Measurements from ENCODE around the gene VIL1.

Gene VIL1

DNA sequence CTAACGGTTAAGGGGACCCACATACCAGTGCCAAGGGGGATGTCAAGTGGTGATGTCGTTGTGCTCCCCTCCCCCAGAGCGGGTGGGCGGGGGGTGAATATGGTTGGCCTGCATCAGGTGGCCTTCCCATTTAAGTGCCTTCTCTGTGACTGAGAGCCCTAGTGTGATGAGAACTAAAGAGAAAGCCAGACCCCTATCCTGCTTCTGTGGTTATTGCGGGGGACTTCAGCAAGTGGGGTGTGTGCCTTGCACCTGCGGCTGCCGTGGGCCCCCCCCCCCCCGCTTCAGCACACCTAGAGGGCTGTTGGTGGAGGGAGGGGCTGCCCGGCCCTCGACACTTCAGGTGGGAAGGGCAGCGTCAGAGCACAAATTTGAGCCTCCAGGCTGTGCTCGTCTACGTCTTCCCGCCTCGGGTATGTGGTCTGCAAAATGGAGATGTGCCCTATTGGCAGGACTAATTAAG lies 13.1 kb upstream of the VIL1 start:
- H3K23ac ChIP-seq (ENCODE audit: low read length) = no peak overlapping the region
- H4K8ac ChIP-seq (ENCODE audit: low read depth, low read length) = peak overlapping the region; percentile 75
- H3K9ac ChIP-seq (ENCODE audit: low read length) = no peak overlapping the region
- no peaks in the 10 kb centered on the region for H3K27me3 ChIP-seq (ENCODE audit: insufficient read depth, low read length)
- DNase-seq = no peak
- no CpG with 5 or more reads among the region's 15 CpGs for WGBS (ENCODE audit: extremely low coverage, insufficient coverage, insufficient read length)
- H3K4me2 ChIP-seq (ENCODE audit: low read length) = peak overlapping the region; percentile 73
- H2BK12ac ChIP-seq (ENCODE audit: low read length) = peak overlapping the region; percentile 29
- no peaks in the 10 kb centered on the region for H3K79me2 ChIP-seq (ENCODE audit: control insufficient read depth, insufficient read depth, low read length, poor library complexity)
- peak overlapping the region; percentile 31 for H2AK5ac ChIP-seq (ENCODE audit: low read length)
- H2BK120ac ChIP-seq (ENCODE audit: insufficient read depth, low read length, poor library complexity) = peak overlapping the region; percentile 26
- H3K4me1 ChIP-seq (ENCODE audit: control insufficient read depth in 1 of 2, insufficient read depth in 2 of 2, low read length in 2 of 2) = peaks cover 11 to 17% of the 10 kb centered on the region in 2 experiments
- peak overlapping the region; percentile 76 for H2AFZ ChIP-seq (ENCODE audit: insufficient read depth, low read length, poor library complexity)
- H4K91ac ChIP-seq (ENCODE audit: low read depth, low read length) = peak overlapping the region; percentile 46
- peak overlapping the region; percentile 24 for H2BK5ac ChIP-seq (ENCODE audit: low read depth, low read length, poor library complexity)
- H3K27ac ChIP-seq (ENCODE audit: low read depth, low read length) = peak overlapping the region; percentile 87
- H3K36me3 ChIP-seq (ENCODE audit: control insufficient read depth in 1 of 2, insufficient read depth in 2 of 2, low read length in 2 of 2) = peaks cover 35 to 36% of the 10 kb centered on the region in 2 experiments
- H3K18ac ChIP-seq (ENCODE audit: low read length) = peak overlapping the region; percentile 51
- peak overlapping the region; percentile 49 for H4K12ac ChIP-seq (ENCODE audit: low read depth, low read length)
- peak overlapping the region; percentile 80 for H3K14ac ChIP-seq (ENCODE audit: low read length)
- no peaks in the 10 kb centered on the region for H3K9me3 ChIP-seq (ENCODE audit: insufficient read depth, low read depth, low read length)
- peak overlapping the region; percentile 9 for H3K4ac ChIP-seq (ENCODE audit: low read depth, low read length)
- H3K79me1 ChIP-seq (ENCODE audit: low read length) = peaks cover 8% of the 10 kb centered on the region
- peak overlapping the region; percentile 59 for H3K4me3 ChIP-seq (ENCODE audit: low read depth, low read length)

DNA sequence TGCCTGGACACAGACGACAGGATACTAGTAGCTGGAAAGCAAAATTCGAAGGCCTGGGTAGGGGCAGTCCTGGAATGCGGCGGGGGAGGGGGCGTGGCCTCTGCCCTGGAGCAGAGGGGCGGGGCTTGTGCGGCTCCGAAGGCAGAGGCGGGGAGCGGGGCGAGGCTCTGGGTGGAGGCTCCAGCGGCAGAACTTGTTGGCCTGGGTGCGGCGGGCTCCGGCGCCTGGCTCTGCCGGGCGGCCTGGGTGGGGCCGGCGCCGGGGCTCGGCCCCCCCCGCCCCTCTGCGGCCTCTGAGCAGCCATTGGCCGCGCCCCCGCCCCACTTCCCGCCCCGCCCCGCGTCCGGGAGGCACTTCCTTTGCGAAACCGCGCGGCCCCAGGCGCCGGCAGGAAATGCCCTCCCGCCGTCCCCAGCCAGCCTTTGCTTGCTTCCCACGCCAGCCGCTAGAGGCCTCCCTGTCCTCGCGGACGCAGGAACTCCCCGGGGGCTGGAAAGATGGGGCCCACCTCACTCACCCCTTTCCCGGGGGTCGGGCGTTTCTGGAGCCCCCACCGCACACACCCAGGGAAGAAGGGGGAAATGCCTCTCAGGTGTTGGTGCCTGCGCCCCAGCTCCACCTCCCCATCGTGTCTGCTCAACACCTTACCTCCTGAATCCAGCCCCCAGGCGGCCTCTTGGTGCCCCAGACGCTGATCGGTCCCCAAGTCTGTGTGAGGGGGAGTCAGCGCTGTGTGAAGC lies 12.5 kb upstream of the VIL1 start:
- peak overlapping the region; percentile 93 for H4K8ac ChIP-seq (ENCODE audit: low read depth, low read length)
- peak overlapping the region; percentile 49 for H3K9ac ChIP-seq (ENCODE audit: low read length)
- peaks cover 33 to 34% of the 10 kb centered on the region in 2 experiments for H3K36me3 ChIP-seq (ENCODE audit: control insufficient read depth in 1 of 2, insufficient read depth in 2 of 2, low read length in 2 of 2)
- peak overlapping the region; percentile 56 for H2BK120ac ChIP-seq (ENCODE audit: insufficient read depth, low read length, poor library complexity)
- no peak overlapping the region for H3K23ac ChIP-seq (ENCODE audit: low read length)
- H3K4me1 ChIP-seq (ENCODE audit: control insufficient read depth in 1 of 2, insufficient read depth in 2 of 2, low read length in 2 of 2) = peaks cover 11 to 13% of the 10 kb centered on the region in 2 experiments
- peak overlapping the region; percentile 29 for H2BK12ac ChIP-seq (ENCODE audit: low read length)
- H3K9me3 ChIP-seq (ENCODE audit: insufficient read depth, low read depth, low read length) = no peaks in the 10 kb centered on the region
- H3K27ac ChIP-seq (ENCODE audit: low read depth, low read length) = peak overlapping the region; percentile 87
- peak overlapping the region; percentile 89 for H2AFZ ChIP-seq (ENCODE audit: insufficient read depth, low read length, poor library complexity)
- H3K4ac ChIP-seq (ENCODE audit: low read depth, low read length) = peak overlapping the region; percentile 28
- H3K4me2 ChIP-seq (ENCODE audit: low read length) = peak overlapping the region; percentile 89
- peak overlapping the region; percentile 67 for H3K14ac ChIP-seq (ENCODE audit: low read length)
- peak overlapping the region; percentile 59 for H4K12ac ChIP-seq (ENCODE audit: low read depth, low read length)
- WGBS (ENCODE audit: extremely low coverage, insufficient coverage, insufficient read length) = no CpG with 5 or more reads among the region's 56 CpGs
- H4K91ac ChIP-seq (ENCODE audit: low read depth, low read length) = peak overlapping the region; percentile 83
- peaks cover 8% of the 10 kb centered on the region for H3K79me1 ChIP-seq (ENCODE audit: low read length)
- no peaks in the 10 kb centered on the region for H3K27me3 ChIP-seq (ENCODE audit: insufficient read depth, low read length)
- peak overlapping the region; percentile 55 for H3K18ac ChIP-seq (ENCODE audit: low read length)
- DNase-seq = peak; percentile 96 to 97
- peak overlapping the region; percentile 49 for H2BK5ac ChIP-seq (ENCODE audit: low read depth, low read length, poor library complexity)
- H2AK5ac ChIP-seq (ENCODE audit: low read length) = peak overlapping the region; percentile 31
- peak overlapping the region; percentile 59 for H3K4me3 ChIP-seq (ENCODE audit: low read depth, low read length)
- H3K79me2 ChIP-seq (ENCODE audit: control insufficient read depth, insufficient read depth, low read length, poor library complexity) = no peaks in the 10 kb centered on the region

DNA sequence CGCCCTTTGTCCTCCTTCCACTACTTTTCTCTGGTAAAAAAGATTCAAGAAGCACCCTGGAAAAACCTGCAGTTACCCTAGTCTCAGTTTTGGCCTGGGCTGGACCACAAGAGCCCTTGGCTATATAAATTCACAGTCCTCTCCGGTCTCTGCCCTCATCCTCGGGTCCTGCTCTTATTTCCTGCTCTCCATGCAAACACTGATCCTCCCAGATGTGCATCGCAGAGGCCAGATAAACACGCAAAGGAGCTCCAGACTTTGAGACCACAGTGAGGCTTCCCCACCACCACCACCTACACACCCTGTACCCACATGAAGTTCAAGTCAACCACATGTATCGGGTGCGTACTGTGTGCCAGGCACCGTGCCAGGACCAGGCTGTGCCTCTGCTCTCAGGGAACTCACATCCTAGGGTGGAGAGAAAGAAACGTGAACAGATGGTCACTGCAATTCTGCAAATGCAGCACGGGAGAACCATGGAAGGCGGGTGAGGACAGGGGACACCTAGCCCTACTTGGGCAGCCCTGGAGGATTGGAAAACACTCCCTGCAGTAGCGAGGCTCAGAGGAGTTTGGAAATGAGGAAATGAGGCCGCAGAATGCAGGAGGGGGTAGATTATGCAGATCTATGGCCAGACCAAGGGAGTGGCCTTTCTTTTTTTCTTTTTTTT lies 11.8 kb upstream of the VIL1 start:
- Histone ChIP-seq H3K14ac (ENCODE audit: low read length) (peak overlapping the region; percentile 67), H3K27ac (ENCODE audit: low read depth, low read length) (peak overlapping the region; percentile 7), H3K4me1 (ENCODE audit: control insufficient read depth in 1 of 2, insufficient read depth in 2 of 2, low read length in 2 of 2) (peaks cover 11 to 13% of the 10 kb centered on the region in 2 experiments), H4K91ac (ENCODE audit: low read depth, low read length) (peak overlapping the region; percentile 83), H3K23ac (ENCODE audit: low read length) (no peak overlapping the region), H3K4ac (ENCODE audit: low read depth, low read length) (peak overlapping the region; percentile 28), H3K4me2 (ENCODE audit: low read length) (peak overlapping the region; percentile 89), H4K8ac (ENCODE audit: low read depth, low read length) (peak overlapping the region; percentile 93), H3K4me3 (ENCODE audit: low read depth, low read length) (peak overlapping the region; percentile 32), H3K79me1 (ENCODE audit: low read length) (peaks cover 8% of the 10 kb centered on the region), H2AFZ (ENCODE audit: insufficient read depth, low read length, poor library complexity) (peak overlapping the region; percentile 89), H3K79me2 (ENCODE audit: control insufficient read depth, insufficient read depth, low read length, poor library complexity) (no peaks in the 10 kb centered on the region), H3K27me3 (ENCODE audit: insufficient read depth, low read length) (no peaks in the 10 kb centered on the region), H3K36me3 (ENCODE audit: control insufficient read depth in 1 of 2, insufficient read depth in 2 of 2, low read length in 2 of 2) (peaks cover 26 to 27% of the 10 kb centered on the region in 2 experiments), H2BK5ac (ENCODE audit: low read depth, low read length, poor library complexity) (no peak overlapping the region), H4K12ac (ENCODE audit: low read depth, low read length) (peak overlapping the region; percentile 59), H2BK12ac (ENCODE audit: low read length) (no peak overlapping the region), H2AK5ac (ENCODE audit: low read length) (peak overlapping the region; percentile 57), H3K18ac (ENCODE audit: low read length) (no peak overlapping the region), H3K9me3 (ENCODE audit: insufficient read depth, low read depth, low read length) (no peaks in the 10 kb centered on the region), H2BK120ac (ENCODE audit: insufficient read depth, low read length, poor library complexity) (peak overlapping the region; percentile 56), H3K9ac (ENCODE audit: low read length) (peak overlapping the region; percentile 49)
- DNase-seq = no peak
- WGBS (ENCODE audit: extremely low coverage, insufficient coverage, insufficient read length) = no CpG with 5 or more reads among the region's 13 CpGs

DNA sequence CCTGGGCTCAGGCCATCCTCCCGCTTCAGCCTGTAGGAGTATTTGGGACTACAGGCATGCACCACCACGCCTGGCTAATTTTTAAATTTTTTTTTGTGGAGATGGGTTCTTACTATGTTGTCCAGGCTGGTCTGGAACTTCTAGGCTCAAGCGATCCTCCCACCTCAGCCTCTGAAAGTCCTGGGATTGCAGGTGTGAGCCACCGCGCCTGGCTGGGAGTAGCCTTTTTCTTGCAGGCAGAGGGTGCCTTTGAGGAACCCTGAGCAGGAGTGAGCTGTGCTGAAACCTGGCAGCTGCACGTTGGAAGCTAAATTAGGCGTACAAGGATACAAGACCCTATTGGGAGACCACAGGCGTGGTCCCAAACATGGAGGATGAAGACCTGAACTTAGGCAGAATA lies 11.2 kb upstream of the VIL1 start:
- Histone ChIP-seq H3K18ac (ENCODE audit: low read length) (no peak overlapping the region), H3K79me2 (ENCODE audit: control insufficient read depth, insufficient read depth, low read length, poor library complexity) (no peaks in the 10 kb centered on the region), H3K4me1 (ENCODE audit: control insufficient read depth in 1 of 2, insufficient read depth in 2 of 2, low read length in 2 of 2) (peaks cover 11 to 13% of the 10 kb centered on the region in 2 experiments), H4K12ac (ENCODE audit: low read depth, low read length) (no peak overlapping the region), H3K9ac (ENCODE audit: low read length) (no peak overlapping the region), H2BK120ac (ENCODE audit: insufficient read depth, low read length, poor library complexity) (no peak overlapping the region), H2BK12ac (ENCODE audit: low read length) (no peak overlapping the region), H2AK5ac (ENCODE audit: low read length) (peak overlapping the region; percentile 54), H3K9me3 (ENCODE audit: insufficient read depth, low read depth, low read length) (no peaks in the 10 kb centered on the region), H3K79me1 (ENCODE audit: low read length) (peaks cover 8% of the 10 kb centered on the region), H3K4me2 (ENCODE audit: low read length) (no peak overlapping the region), H2BK5ac (ENCODE audit: low read depth, low read length, poor library complexity) (no peak overlapping the region), H3K4ac (ENCODE audit: low read depth, low read length) (no peak overlapping the region), H3K36me3 (ENCODE audit: control insufficient read depth in 1 of 2, insufficient read depth in 2 of 2, low read length in 2 of 2) (peaks cover 20 to 21% of the 10 kb centered on the region in 2 experiments), H3K4me3 (ENCODE audit: low read depth, low read length) (no peak overlapping the region), H3K23ac (ENCODE audit: low read length) (no peak overlapping the region), H3K14ac (ENCODE audit: low read length) (no peak overlapping the region), H4K8ac (ENCODE audit: low read depth, low read length) (peak overlapping the region; percentile 44), H3K27me3 (ENCODE audit: insufficient read depth, low read length) (no peaks in the 10 kb centered on the region), H3K27ac (ENCODE audit: low read depth, low read length) (no peak overlapping the region), H4K91ac (ENCODE audit: low read depth, low read length) (no peak overlapping the region), H2AFZ (ENCODE audit: insufficient read depth, low read length, poor library complexity) (no peak overlapping the region)
- WGBS (ENCODE audit: extremely low coverage, insufficient coverage, insufficient read length) = no CpG with 5 or more reads among the region's 8 CpGs
- DNase-seq = no peak
